Ishikawa (cell line): ENCODE data around the gene EMC8.

Experiments used
- CEBPB ChIP-seq: IDR thresholded peaks from 2 replicates; pipeline ENCODE4 v1.6.1; 2012
- CREB1 ChIP-seq: IDR thresholded peaks from 2 replicates; pipeline ENCODE4 v1.6.1; 2012; ENCODE audit warnings: low read depth
- EGR1 ChIP-seq: IDR thresholded peaks from 2 replicates; pipeline ENCODE4 v1.6.1; 2012
- EP300 ChIP-seq: IDR thresholded peaks from 2 replicates; pipeline ENCODE4 v1.6.1; 2012; ENCODE audit warnings: borderline replicate concordance
- FOXM1 ChIP-seq: IDR thresholded peaks from 2 replicates; pipeline ENCODE4 v1.6.1; 2012; ENCODE audit warnings: low read depth, borderline replicate concordance
- NFIC ChIP-seq: IDR thresholded peaks from 2 replicates; pipeline ENCODE4 v1.6.1; 2012
- RAD21 ChIP-seq: IDR thresholded peaks from 2 replicates; pipeline ENCODE4 v1.6.1; 2012; ENCODE audit warnings: low read depth
- TAF1 ChIP-seq: IDR thresholded peaks from 2 replicates; pipeline ENCODE4 v1.6.1; 2012; ENCODE audit warnings: low read depth, mild to moderate bottlenecking
- TCF12 ChIP-seq: IDR thresholded peaks from 2 replicates; pipeline ENCODE4 v1.6.1; 2012; ENCODE audit warnings: low read depth
- TEAD4 ChIP-seq: IDR thresholded peaks from 2 replicates; pipeline ENCODE4 v1.6.1; 2012
- YY1 ChIP-seq: IDR thresholded peaks from 2 replicates; pipeline ENCODE4 v1.6.1; 2012; ENCODE audit warnings: low read depth
- ZBTB7A ChIP-seq: IDR thresholded peaks from 2 replicates; pipeline ENCODE4 v1.6.1; 2012; ENCODE audit warnings: low read depth
- TF ChIP-seq, protein P1 (sequence below): IDR thresholded peaks from 2 replicates; pipeline ENCODE4 v1.6.1; 2012
- TF ChIP-seq, protein P2 (sequence below): IDR thresholded peaks from 2 replicates; pipeline ENCODE4 v1.6.1; 2012; ENCODE audit warnings: low read depth, mild to moderate bottlenecking
- TF ChIP-seq, protein P3 (sequence below): IDR thresholded peaks from 2 replicates; pipeline ENCODE4 v1.6.1; 2012

EMC8 gene

DNA sequence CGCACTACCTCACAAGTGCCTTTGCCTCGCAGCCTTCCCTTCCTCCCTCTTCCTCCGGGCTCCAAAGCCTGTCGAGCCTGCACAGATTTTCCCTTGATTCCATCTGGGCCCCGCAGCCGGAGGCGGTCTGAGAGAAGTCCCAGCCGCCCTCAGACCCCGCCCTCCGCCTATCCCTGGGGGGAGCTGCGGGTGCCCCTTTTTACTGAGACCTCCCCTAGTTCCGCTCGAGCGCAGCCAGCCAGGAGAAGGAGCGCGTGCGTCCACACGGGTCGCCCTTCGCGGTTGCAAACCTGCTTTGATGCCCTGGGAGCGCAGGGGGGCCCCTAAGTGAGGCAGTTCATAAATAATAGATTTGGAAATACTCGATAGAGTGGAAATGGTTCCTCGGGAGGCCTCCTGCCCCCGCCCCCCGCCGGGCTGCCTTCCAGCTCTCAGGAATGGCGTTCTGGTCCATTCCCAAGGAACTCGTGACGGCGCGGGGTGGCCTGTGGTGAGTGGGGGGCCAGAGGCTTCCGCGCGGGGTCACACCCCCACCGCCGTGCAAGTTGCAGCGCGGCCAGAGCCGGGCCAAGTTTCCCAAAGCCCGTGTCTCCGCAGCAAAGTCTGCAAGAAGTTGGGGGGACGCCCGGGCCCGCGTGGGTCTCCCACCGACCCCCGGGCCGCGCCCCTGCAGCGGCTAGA is 49.1 kb downstream of the EMC8 start:
- TF ChIP-seq TEAD4 (no peak), FOXM1 (no peak), EGR1 (no peak), CEBPB (0 out of 2 replicates have a peak, but pooled peaks have one; percentile 2), RAD21 (no peak; the same call in 1 of the 2 replicates), CREB1 (no peak; the same call in 1 of the 2 replicates), EP300 (0 out of 2 replicates have a peak, but pooled peaks have one; percentile 17), TAF1 (peak; percentile 55), TCF12 (peak; percentile 70), YY1 (no peak), NFIC (peak; percentile 67), ZBTB7A (peak; percentile 52; the same call in 1 of the 2 replicates)
- TF ChIP-seq, protein P1, sequence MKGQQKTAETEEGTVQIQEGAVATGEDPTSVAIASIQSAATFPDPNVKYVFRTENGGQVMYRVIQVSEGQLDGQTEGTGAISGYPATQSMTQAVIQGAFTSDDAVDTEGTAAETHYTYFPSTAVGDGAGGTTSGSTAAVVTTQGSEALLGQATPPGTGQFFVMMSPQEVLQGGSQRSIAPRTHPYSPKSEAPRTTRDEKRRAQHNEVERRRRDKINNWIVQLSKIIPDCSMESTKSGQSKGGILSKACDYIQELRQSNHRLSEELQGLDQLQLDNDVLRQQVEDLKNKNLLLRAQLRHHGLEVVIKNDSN = no peak; the same call in 1 of the 2 replicates
- TF ChIP-seq, protein P2, sequence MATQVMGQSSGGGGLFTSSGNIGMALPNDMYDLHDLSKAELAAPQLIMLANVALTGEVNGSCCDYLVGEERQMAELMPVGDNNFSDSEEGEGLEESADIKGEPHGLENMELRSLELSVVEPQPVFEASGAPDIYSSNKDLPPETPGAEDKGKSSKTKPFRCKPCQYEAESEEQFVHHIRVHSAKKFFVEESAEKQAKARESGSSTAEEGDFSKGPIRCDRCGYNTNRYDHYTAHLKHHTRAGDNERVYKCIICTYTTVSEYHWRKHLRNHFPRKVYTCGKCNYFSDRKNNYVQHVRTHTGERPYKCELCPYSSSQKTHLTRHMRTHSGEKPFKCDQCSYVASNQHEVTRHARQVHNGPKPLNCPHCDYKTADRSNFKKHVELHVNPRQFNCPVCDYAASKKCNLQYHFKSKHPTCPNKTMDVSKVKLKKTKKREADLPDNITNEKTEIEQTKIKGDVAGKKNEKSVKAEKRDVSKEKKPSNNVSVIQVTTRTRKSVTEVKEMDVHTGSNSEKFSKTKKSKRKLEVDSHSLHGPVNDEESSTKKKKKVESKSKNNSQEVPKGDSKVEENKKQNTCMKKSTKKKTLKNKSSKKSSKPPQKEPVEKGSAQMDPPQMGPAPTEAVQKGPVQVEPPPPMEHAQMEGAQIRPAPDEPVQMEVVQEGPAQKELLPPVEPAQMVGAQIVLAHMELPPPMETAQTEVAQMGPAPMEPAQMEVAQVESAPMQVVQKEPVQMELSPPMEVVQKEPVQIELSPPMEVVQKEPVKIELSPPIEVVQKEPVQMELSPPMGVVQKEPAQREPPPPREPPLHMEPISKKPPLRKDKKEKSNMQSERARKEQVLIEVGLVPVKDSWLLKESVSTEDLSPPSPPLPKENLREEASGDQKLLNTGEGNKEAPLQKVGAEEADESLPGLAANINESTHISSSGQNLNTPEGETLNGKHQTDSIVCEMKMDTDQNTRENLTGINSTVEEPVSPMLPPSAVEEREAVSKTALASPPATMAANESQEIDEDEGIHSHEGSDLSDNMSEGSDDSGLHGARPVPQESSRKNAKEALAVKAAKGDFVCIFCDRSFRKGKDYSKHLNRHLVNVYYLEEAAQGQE = no peak
- TF ChIP-seq, protein P3, sequence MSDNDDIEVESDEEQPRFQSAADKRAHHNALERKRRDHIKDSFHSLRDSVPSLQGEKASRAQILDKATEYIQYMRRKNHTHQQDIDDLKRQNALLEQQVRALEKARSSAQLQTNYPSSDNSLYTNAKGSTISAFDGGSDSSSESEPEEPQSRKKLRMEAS = peak; percentile 65; the same call in 1 of the 2 replicates

DNA sequence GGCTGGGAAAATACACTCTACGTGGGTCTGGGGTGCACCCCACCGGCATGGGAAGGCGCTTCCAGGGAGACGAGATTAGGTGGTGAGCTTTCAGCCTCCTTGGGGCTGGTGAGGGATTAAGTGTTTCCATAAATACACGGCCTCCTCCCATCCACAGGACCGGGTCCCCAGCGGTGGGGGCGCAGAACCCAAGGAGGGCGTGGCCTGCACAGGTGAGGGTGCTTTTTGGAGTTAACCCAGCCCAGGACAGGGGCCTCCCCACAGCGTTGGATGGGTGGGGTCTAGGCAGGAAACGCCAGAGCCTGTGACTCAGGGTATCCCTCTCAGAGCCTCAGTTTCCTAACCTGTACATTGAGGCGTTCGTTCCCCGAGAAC is 49.6 kb downstream of the EMC8 start:
- TF ChIP-seq, protein P2 = no peak
- peak; percentile 32 for TF ChIP-seq ZBTB7A

DNA sequence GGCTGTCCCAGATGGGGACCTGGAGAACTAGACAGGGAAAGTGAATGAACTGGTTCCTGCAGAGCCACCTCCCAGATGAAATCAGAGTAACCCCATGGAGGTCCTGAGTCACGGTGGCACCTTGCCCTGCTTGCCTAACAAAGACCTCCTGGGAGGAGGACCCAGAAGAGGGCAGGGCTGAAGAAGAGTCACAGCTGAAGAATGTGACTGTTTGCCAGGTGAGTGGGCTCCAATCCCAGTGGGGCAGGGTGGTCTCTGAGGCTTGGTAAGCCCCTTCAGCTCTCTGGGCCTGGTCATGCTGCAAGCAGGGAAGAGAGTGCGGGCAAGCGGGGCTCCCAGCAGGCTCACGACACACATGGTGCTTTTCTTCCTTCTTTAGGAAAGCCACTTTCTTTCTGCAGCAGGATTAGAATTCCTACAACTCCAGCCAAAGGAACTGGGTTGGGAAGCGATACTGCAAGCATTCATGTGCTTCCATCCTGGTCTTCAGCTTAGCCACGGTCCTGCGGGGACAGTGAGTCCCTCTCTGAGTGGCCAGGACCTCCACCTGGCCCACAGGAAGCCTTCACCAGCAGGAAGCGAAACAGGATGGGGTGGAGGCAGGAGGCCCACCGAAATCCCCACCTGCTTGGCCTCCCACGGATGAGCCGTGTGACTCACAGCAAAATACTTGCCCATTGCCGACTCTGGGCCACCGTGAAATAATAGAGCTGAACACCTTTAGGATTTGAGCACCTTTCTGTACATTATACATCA is 52.7 kb downstream of the EMC8 start:
- TF ChIP-seq YY1 (peak; percentile 47; the same call in 1 of the 2 replicates), TEAD4 (peak; percentile 91), TCF12 (peak; percentile 94), ZBTB7A (peak; percentile 100), EP300 (peak; percentile 93), NFIC (peak; percentile 98), FOXM1 (peak; percentile 81), CEBPB (peak; percentile 89), EGR1 (no peak)
- TF ChIP-seq, protein P3 = peak; percentile 65
- TF ChIP-seq, protein P2 = no peak
- TF ChIP-seq, protein P1 = no peak

DNA sequence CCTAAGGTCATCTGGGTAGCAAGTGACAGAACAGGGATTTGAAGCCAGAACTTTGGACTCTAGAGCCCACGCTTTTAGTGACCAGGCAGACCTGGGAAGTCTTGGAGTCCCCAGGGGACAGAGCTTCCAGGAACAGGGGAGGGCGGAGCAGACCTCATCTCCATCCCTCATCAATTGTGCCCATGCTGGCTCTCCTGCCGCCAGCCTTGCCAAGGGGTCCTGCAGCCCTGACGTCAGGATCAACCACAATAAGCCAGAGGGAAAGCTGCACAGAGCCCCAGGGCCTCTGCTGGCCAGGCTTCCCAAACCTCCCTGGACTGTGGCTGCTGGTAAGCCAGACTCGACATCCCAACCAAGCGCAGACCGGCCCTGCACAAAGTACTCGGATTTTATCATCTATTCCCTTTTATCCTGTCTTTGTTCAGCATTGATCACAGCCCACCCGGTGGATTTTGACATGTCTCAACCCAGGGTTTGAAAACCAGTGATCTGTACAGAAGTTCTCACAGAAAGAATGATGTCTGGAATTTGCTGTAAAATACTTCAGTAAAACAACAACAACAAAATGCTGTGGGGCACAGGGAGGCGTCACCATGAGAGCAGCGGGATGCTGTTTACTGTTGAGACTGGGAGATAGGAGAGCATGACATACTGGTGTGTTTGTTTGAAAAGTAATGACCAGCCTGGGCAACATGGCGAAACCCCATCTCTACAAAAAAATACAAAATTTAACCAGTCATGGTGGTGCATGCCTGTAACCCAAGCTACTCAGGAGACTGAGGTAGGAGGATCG is 60.2 kb downstream of the EMC8 start:
- TF ChIP-seq YY1 (no peak), TCF12 (no peak), NFIC (no peak), FOXM1 (no peak), CEBPB (no peak), TEAD4 (no peak), EP300 (no peak), CREB1 (no peak), TAF1 (no peak), ZBTB7A (no peak), RAD21 (no peak), EGR1 (no peak)
- TF ChIP-seq, protein P2 = no peak
- TF ChIP-seq, protein P1 = no peak
- TF ChIP-seq, protein P3 = no peak
